Cardiac fibroblast (primary cell): ENCODE data around the gene NTRK2.

Source experiments
- DNase-seq, 2 donors: peaks; one replicate each; pipeline versions ENCODE4 v3.0.0 to v3.0.0-alpha.2; 2010; ENCODE audit warnings: low read depth in 2 of 2
- H3K4me3 ChIP-seq, 2 donors: replicated peaks in 1 of 2; 1 replicate in 1 of 2; 2 replicates in 1 of 2; pipeline ENCODE4 v1.5.1; 2011; ENCODE audit warnings: low read depth in 2 of 2, low read length in 2 of 2, mild to moderate bottlenecking in 2 of 2, moderate library complexity in 1 of 2
- CTCF ChIP-seq: IDR thresholded peaks from one replicate; pipeline ENCODE4 v1.5.1; 2011; ENCODE audit warnings: low read depth, mild to moderate bottlenecking, low read length, inconsistent platforms

The NTRK2 gene

GRCh38 chr9:84999788-85000187 lies 330.3 kb downstream of the NTRK2 start:
- DNase-seq, result no peak
- no peak overlapping the region for H3K4me3 ChIP-seq
- TF ChIP-seq CTCF, result no peak

- no peak overlapping the region for H3K4me3 ChIP-seq
- DNase-seq, result no peak
- no peak for TF ChIP-seq CTCF
Measured at GRCh38 chr9:85001925-85002324, 332.4 kb downstream of the NTRK2 start.

GRCh38 chr9:85004818-85005413 lies 335.4 kb downstream of the NTRK2 start:
- peak in 1 of 2 donors; percentile 9 for DNase-seq
- no peak for TF ChIP-seq CTCF

GRCh38 chr9:85007748-85008147 lies 338.2 kb downstream of the NTRK2 start:
- no peak for DNase-seq
- H3K4me3 ChIP-seq, result no peak overlapping the region
- no peak for TF ChIP-seq CTCF

More at GRCh38 chr9:85004818-85005413, 335.4 kb downstream of the NTRK2 start:
- no peak overlapping the region for H3K4me3 ChIP-seq

GRCh38 chr9:85008215-85008614 lies 338.7 kb downstream of the NTRK2 start:
- TF ChIP-seq CTCF, result no peak
- no peak for DNase-seq
- H3K4me3 ChIP-seq, result no peak overlapping the region

- DNase-seq, result no peak
- TF ChIP-seq CTCF, result no peak
- no peak overlapping the region for H3K4me3 ChIP-seq
Measured at GRCh38 chr9:85009251-85009650, 339.7 kb downstream of the NTRK2 start.

- H3K4me3 ChIP-seq, result no peak overlapping the region
- no peak for DNase-seq
- no peak for TF ChIP-seq CTCF
Measured at GRCh38 chr9:85013703-85014102, 344.2 kb downstream of the NTRK2 start.
